Measurements from ENCODE around the gene ADGRB3. TPM values are rescaled to one million over a fixed set of nuclear protein-coding genes. Genes with fewer than 3 reads are reported as not detected.

The ADGRB3 gene
- total and polyA plus RNA-seq, 10 of the 15 experiments (the other 5 are each of a cell fraction or from before 2014, with no cell fraction given) = 0.03 to 0.06 TPM; not detected in 8

GRCh38 chr6:69106511-69106910 is 471.4 kb downstream of the ADGRB3 start:
- no peaks in the 10 kb centered on the region for H4K20me1 ChIP-seq (ENCODE audit: control insufficient read depth, insufficient read depth)
- no peaks in the 10 kb centered on the region for H3K9me3 ChIP-seq (replicated peaks; ENCODE audit: control insufficient read depth, insufficient read depth, low read length)
- ChIA-PET SMC1A (ENCODE audit: uncharacterized antibody, unreplicated experiment) (no interaction called here), CTCF (no interaction called here), RAD21 (ENCODE audit: unreplicated experiment) (no interaction called here), POLR2A (no interaction called here)
- no TSS peak for BruUV-seq (replicated peaks)
- WGBS (ENCODE audit: insufficient coverage, insufficient replicate concordance, low lambda C conversion rate, missing lambda C conversion rate) = 0% methylated on average over 3 of the region's 3 CpGs
- no peak overlapping the region for H3K4me3 ChIP-seq
- ATAC-seq (no peak), FAIRE-seq (no peak), DNase-seq (ENCODE audit: low read depth, low spot score) (no peak)
- H3K36me3 ChIP-seq (ENCODE audit: control insufficient read depth in 2 of 2, insufficient read depth in 2 of 2, low read length in 1 of 2) = no peaks in the 10 kb centered on the region
- no peak overlapping the region for H3K4me2 ChIP-seq (ENCODE audit: control insufficient read depth, insufficient read depth)
- no peak overlapping the region for H2AFZ ChIP-seq (ENCODE audit: control insufficient read depth, low read depth, low read length)
- intact Hi-C loops (cut with micrococcal nuclease; ENCODE audit: unreplicated experiment) (no loop called here), in situ Hi-C loops (cut with MboI) (no loop called here)
- H3K27me3 ChIP-seq (replicated peaks in 1 of 2; ENCODE audit: control insufficient read depth in 2 of 2, insufficient read depth in 2 of 2, low read length in 1 of 2) = no peaks in the 10 kb centered on the region
- no peaks in the 10 kb centered on the region for H3K79me2 ChIP-seq (ENCODE audit: control insufficient read depth, insufficient read depth, low read length)
- no peaks in the 10 kb centered on the region for H3K4me1 ChIP-seq (ENCODE audit: control insufficient read depth, insufficient read depth, low read length)
- no peak for TF ChIP-seq SMC3 (IDR thresholded peaks at IDR 0.05; ENCODE audit: borderline replicate concordance, low read length)
- TF ChIP-seq POU2F2 (IDR thresholded peaks at IDR 0.05; ENCODE audit: borderline replicate concordance, low read depth, low read length) = no peak
- no peak for TF ChIP-seq TARDBP (IDR thresholded peaks at IDR 0.05; ENCODE audit: borderline replicate concordance)
- no peak for TF ChIP-seq KAT2A (conservative IDR thresholded peaks at IDR 0.05; ENCODE audit: control insufficient read depth, low read depth, low read length)
- TF ChIP-seq ZSCAN29 (IDR thresholded peaks at IDR 0.05) = no peak
- TF ChIP-seq ZBED1 (IDR thresholded peaks at IDR 0.05; ENCODE audit: borderline replicate concordance) = no peak
- no peak overlapping the region for H3K9ac ChIP-seq (ENCODE audit: control insufficient read depth, insufficient read depth, low read length)
- no peak overlapping the region for H3K27ac ChIP-seq (ENCODE audit: control insufficient read depth, insufficient read depth)

GRCh38 chr6:69111301-69111700 is 476.2 kb downstream of the ADGRB3 start:
- Histone ChIP-seq H4K20me1 (ENCODE audit: control insufficient read depth, insufficient read depth) (no peaks in the 10 kb centered on the region), H3K27me3 (replicated peaks in 1 of 2; ENCODE audit: control insufficient read depth in 2 of 2, insufficient read depth in 2 of 2, low read length in 1 of 2) (no peaks in the 10 kb centered on the region), H3K9me3 (replicated peaks; ENCODE audit: control insufficient read depth, insufficient read depth, low read length) (no peaks in the 10 kb centered on the region), H3K9ac (ENCODE audit: control insufficient read depth, insufficient read depth, low read length) (no peak overlapping the region), H2AFZ (ENCODE audit: control insufficient read depth, low read depth, low read length) (no peak overlapping the region), H3K4me3 (no peak overlapping the region), H3K4me1 (ENCODE audit: control insufficient read depth, insufficient read depth, low read length) (no peaks in the 10 kb centered on the region), H3K27ac (ENCODE audit: control insufficient read depth, insufficient read depth) (no peak overlapping the region), H3K36me3 (ENCODE audit: control insufficient read depth in 2 of 2, insufficient read depth in 2 of 2, low read length in 1 of 2) (no peaks in the 10 kb centered on the region), H3K79me2 (ENCODE audit: control insufficient read depth, insufficient read depth, low read length) (no peaks in the 10 kb centered on the region), H3K4me2 (ENCODE audit: control insufficient read depth, insufficient read depth) (no peak overlapping the region)
- ChIA-PET POLR2A (no interaction called here), CTCF (interaction anchor here (0.7 kb wide), 1 partner anchor 110 kb away, joined by 3 read pairs; no protein-coding TSS in a partner anchor), SMC1A (ENCODE audit: uncharacterized antibody, unreplicated experiment) (no interaction called here), RAD21 (ENCODE audit: unreplicated experiment) (no interaction called here)
- ATAC-seq (no peak), FAIRE-seq (no peak), DNase-seq (ENCODE audit: low read depth, low spot score) (no peak)
- in situ Hi-C loops (cut with MboI) = no loop called here
- WGBS (ENCODE audit: insufficient coverage, insufficient replicate concordance, low lambda C conversion rate, missing lambda C conversion rate) = 45% methylated on average over 2 of the region's 2 CpGs
- intact Hi-C loops (cut with micrococcal nuclease; ENCODE audit: unreplicated experiment) = no loop called here
- no TSS peak for BruUV-seq (replicated peaks)
- TF ChIP-seq KDM1A (IDR thresholded peaks at IDR 0.05; ENCODE audit: borderline replicate concordance) = no peak
- TF ChIP-seq TBL1XR1 (IDR thresholded peaks at IDR 0.05; ENCODE audit: low read depth, low read length) = no peak
- TF ChIP-seq ZSCAN29 (IDR thresholded peaks at IDR 0.05) = no peak
- TF ChIP-seq MTA3 (IDR thresholded peaks at IDR 0.05; ENCODE audit: borderline replicate concordance, low read length) = no peak
- TF ChIP-seq SMC3 (IDR thresholded peaks at IDR 0.05; ENCODE audit: borderline replicate concordance, low read length) = no peak
- TF ChIP-seq NR2C1 (IDR thresholded peaks at IDR 0.05) = no peak
- TF ChIP-seq E2F8 (IDR thresholded peaks at IDR 0.05; ENCODE audit: low read depth, partially characterized antibody) = no peak
- no peak for TF ChIP-seq POLR2AphosphoS5 (IDR thresholded peaks at IDR 0.05; ENCODE audit: low read length)
- no peak for TF ChIP-seq ZNF622 (IDR thresholded peaks at IDR 0.05)
- TF ChIP-seq SUPT20H (IDR thresholded peaks at IDR 0.05; ENCODE audit: borderline replicate concordance, control insufficient read depth, low read depth, low read length) = no peak
- no peak for TF ChIP-seq IKZF1 (conservative IDR thresholded peaks at IDR 0.05)
